NCI-H1436 treated with DMSO at 0.1 percent for 48 hours (cell line): ENCODE measurements around the gene DNMT3A.
A peak's percentile ranks its signal among the peaks of the same experiment; 100 is the strongest.

Experiments
- DNase-seq: peaks from one replicate; lab custom pipeline; 2025; lab: John Stamatoyannopoulos, UW

The DNMT3A gene

GRCh38 chr2:25324905-25325592 is 16.7 kb downstream of the DNMT3A start:
- DNase-seq = no peak

- DNase-seq = no peak
These were observed 17.5 kb downstream of the DNMT3A start for GRCh38 chr2:25324251-25324650.

- no peak for DNase-seq
These were observed 18.0 kb downstream of the DNMT3A start for GRCh38 chr2:25323610-25324189.

- no peak for DNase-seq
These were observed 18.6 kb downstream of the DNMT3A start for GRCh38 chr2:25323042-25323514.

GRCh38 chr2:25322312-25322711 is 19.4 kb downstream of the DNMT3A start:
- DNase-seq = no peak

GRCh38 chr2:25320077-25320476 is 21.6 kb downstream of the DNMT3A start:
- DNase-seq = no peak

- DNase-seq = no peak
These were observed 25.6 kb downstream of the DNMT3A start for GRCh38 chr2:25316101-25316500.

- DNase-seq = no peak
These were observed 26.4 kb downstream of the DNMT3A start for GRCh38 chr2:25315316-25315680.

- DNase-seq = no peak
These were observed 27.0 kb downstream of the DNMT3A start for GRCh38 chr2:25314514-25315315.

- no peak for DNase-seq
These were observed 27.8 kb downstream of the DNMT3A start for GRCh38 chr2:25313711-25314513.

GRCh38 chr2:25312958-25313710 is 28.6 kb downstream of the DNMT3A start:
- DNase-seq = no peak

- DNase-seq = no peak
These were observed 29.7 kb downstream of the DNMT3A start for GRCh38 chr2:25311865-25312575.

- no peak for DNase-seq
These were observed 30.5 kb downstream of the DNMT3A start for GRCh38 chr2:25310965-25311864.

- DNase-seq = no peak
These were observed 31.1 kb downstream of the DNMT3A start for GRCh38 chr2:25310709-25310964.

GRCh38 chr2:25309402-25309801 is 32.3 kb downstream of the DNMT3A start:
- DNase-seq = peak; percentile 27

GRCh38 chr2:25308599-25308998 is 33.1 kb downstream of the DNMT3A start:
- no peak for DNase-seq

- no peak for DNase-seq
These were observed 33.7 kb downstream of the DNMT3A start for GRCh38 chr2:25307949-25308557.

- no peak for DNase-seq
These were observed 34.9 kb downstream of the DNMT3A start for GRCh38 chr2:25306777-25307368.

- DNase-seq = peak; percentile 26
These were observed 36.0 kb downstream of the DNMT3A start for GRCh38 chr2:25305775-25306174.
